GM19455 (cell line): ENCODE data around the gene ARL17A.
"Not testable (repeated sequence)": the region's sequence is repeated elsewhere in the genome, so short reads cannot be mapped to it uniquely, and the experiment has no call there.

Experiments used
- ATAC-seq: cut with Tn5 transposase; IDR thresholded peaks from one replicate; pipeline ENCODE4 v1.9.1; 2021; ENCODE audit not compliant: unreplicated experiment

ARL17A gene

DNA sequence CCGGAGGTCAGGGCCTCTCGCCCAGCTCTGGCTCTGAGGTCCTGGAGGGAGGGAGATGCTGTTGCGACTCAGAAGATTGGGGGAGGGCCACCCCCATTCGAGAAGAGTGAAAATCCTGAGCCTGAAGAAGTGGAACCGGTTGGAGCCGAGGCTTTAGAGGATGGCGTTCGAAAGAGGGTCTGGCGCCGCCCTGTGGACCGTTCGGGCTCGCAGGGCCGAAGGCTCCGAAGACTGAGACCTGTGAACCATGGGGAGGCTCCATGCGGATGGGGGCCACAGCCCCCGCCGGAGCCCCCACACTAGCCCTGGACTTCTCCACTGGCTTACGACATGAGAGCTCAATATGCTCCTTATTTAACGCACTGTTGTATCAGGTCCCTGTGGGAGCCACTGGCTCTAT lies 20.3 kb downstream of the ARL17A start:
- not testable (repeated sequence) for ATAC-seq

GRCh38 chr17:46548607-46549006 lies 30.9 kb downstream of the ARL17A start:
- ATAC-seq = not testable (repeated sequence)

GRCh38 chr17:46534716-46535115 lies 44.8 kb downstream of the ARL17A start:
- not testable (repeated sequence) for ATAC-seq

DNA sequence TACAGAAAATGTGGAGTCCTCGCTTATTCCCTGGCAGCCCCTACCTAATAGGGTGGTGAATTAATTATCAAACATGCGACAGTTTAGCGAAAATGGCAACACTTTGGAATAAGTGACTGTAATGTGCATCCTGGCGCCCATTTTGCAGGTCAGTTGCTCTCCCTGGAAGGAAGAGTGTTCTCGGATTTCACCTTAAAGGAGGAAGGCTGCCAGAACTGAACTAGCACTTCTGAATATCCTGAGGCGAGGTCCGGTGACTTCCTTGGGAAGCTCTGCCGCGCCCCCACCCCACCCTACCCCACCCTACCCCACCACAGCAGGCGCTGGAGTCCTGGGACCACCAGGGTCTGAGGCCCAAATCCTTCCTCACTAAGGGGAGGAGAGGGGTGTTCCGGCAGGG lies 67.3 kb downstream of the ARL17A start, which contains the start of gene LRRC37A2:
Gene LRRC37A2, plus strand, starts transcription at position 301 of the 400 bp plus-strand sequence. CDS start 245 bp downstream, outside the sequence.
- not testable (repeated sequence) for ATAC-seq

GRCh38 chr17:46505896-46506295 lies 73.6 kb downstream of the ARL17A start:
- not testable (repeated sequence) for ATAC-seq

DNA sequence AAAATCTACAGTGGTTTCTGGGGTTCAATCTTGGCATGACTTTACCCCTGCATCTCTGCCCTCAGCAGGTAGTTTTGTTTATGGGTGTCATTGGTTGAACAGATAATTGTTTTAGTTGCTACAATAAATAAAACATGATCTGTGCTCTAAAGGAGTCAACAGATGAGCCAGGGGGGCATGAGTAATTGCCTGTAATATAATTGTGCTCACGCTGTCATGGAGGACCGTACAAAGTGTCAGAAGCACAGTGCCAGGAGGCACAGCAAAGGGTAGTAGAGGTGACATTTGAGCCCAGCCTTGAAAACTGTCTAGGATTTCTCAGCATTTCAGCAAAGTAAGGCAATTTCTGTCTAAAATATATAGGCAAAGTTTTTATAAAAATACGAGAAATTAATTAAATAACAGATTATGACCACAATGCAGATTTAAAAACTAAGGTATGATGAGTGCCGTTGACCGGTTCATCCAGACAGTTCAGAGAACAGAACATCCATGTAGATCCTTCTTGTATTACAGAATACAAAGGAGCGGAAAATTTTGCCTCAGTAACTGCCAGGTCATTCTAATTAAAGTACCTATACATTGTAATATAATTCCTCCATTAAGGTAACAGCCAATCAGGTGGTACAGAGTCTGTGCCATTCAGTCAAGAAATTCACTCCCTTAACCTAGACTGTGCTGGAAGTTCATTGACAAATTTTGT lies 79.9 kb downstream of the ARL17A start:
- ATAC-seq = not testable (repeated sequence)

DNA sequence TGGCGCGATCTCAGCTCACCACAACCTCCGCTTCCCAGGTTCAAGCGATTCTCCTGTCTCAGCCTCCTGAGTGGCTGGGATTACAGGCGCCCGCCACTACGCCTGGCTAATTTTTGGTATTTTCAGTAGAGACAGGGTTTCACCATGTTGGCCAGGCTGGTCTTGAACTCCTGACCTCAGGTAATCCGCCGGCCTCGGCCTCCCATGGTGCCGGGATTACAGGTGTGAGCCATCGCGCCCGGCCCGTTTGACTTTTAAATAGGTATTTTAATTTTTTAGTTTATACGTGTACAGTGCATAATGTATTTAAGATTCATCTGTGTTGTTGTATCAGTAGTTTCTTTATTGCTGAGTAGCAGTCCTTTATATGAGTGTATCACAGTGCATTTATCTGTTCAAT lies 87.5 kb downstream of the ARL17A start:
- not testable (repeated sequence) for ATAC-seq

DNA sequence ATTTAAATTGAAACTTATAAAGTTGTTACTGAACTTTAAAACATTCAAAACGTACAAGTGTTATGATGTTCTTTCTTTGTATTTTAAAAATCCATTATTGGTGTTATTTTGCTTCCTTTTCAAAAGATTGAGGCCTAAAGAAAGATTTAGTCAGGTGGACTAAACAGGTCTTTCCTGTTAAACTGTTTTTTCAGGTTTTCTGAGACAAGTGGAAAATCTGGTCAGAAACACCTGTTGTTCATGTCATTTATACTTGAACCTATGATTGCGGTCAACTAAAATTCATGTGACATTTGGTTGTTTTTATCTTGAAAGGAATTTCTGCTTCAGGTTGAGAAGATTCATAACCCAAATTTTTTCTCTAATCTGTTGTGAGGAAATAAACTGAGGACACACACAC lies 98.2 kb downstream of the ARL17A start:
- ATAC-seq = not testable (repeated sequence)

- not testable (repeated sequence) for ATAC-seq
Observed at GRCh38 chr17:46478823-46479222, 100.7 kb downstream of the ARL17A start.

- not testable (repeated sequence) for ATAC-seq
Observed at GRCh38 chr17:46475583-46475982, 103.9 kb downstream of the ARL17A start.

GRCh38 chr17:46474489-46474888 lies 105.0 kb downstream of the ARL17A start:
- not testable (repeated sequence) for ATAC-seq

- ATAC-seq = not testable (repeated sequence)
Observed at GRCh38 chr17:46467618-46468017, 111.9 kb downstream of the ARL17A start.
